Stimulated activated CD4-positive, alpha-beta T cell treated with anti-CD3 and anti-CD28 coated beads, Interleukin-4, amount 100 ng/mL, for 48 hours (primary cell): ENCODE data around the gene FBXL7.
"Not testable (repeated sequence)": the region's sequence is repeated elsewhere in the genome, so short reads cannot be mapped to it uniquely, and the experiment has no call there.

Experiments used
- DNase-seq, 2 donors: peaks; one replicate each; pipeline ENCODE4 v3.0.0-alpha.2; 2020; ENCODE audit warnings: low read depth in 2 of 2

FBXL7 gene

DNA sequence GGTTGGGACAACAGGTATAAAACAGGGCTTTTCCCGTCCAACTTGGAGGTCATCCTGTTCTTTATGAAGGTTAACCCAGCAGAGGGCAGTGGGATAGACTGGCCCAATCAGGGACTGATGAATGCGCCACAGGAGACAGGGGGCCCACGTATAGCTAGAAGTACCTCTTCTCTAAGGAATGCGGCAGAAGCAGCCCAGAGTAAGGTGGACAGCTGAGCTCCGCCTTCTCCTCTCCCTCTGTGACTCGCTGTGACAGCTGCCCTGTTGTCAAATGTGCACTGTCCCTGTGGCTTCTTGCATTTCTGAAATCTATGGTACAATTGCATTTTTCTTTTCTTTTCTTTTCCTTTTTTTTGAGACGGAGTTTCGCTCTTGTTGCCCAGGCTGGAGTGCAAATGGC is 306.6 kb downstream of the FBXL7 start:
- DNase-seq = no peak

DNA sequence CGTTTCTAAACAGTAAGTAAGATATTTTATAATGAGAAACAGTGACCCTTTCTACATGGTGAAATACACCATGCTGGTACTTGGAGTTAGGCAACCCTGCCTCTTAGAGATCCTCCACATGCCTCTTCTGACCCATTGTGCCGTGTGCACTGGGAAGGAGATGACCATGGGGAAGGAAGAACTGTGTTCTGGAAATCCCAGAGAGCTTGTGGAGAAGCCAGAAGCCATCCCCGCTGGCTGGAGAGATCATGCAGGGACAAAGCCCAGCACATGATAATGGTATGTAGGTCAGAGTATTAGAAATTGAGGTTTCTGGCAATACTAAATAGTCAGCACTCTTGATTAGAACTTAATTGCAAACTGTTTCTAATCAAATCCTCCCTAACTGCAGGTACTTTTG is 307.3 kb downstream of the FBXL7 start:
- DNase-seq = no peak

DNA sequence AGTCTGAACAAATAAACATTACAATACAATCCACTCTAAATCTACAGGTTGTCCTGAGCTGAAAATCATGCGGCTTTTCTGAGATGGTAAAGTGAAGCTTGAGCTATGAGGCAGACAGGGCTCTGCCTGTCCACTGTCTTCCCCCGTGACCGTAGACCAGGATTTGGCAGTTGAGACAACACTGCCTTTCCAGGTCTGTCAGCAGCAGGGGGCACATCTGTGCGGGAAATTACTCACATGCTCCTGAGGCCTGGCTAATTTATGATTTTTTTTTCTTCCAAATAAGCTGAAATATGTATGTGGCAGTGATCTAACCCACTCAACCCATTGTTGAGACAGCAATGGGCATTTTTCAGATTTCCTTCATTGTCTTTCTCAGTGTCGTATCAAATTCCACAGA is 307.9 kb downstream of the FBXL7 start:
- DNase-seq = no peak

DNA sequence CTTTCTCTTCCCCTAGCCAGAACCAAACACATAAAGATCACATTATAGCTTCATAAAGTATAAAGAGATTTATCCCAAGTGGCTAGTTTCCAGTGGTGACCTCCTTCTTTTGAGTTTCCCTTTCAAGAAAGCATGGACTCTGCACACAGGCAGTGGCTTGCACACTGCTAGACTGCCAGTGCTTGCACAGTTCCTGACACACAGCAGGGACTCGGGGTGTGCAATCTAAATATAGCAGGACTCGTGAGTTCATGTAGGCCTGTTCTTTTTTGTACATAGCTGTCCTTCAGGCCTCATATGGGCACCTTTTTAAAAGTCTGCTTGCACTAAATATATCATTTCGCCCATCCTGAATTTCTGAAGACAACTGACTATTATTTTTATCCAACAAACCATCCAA is 308.6 kb downstream of the FBXL7 start:
- no peak for DNase-seq

DNA sequence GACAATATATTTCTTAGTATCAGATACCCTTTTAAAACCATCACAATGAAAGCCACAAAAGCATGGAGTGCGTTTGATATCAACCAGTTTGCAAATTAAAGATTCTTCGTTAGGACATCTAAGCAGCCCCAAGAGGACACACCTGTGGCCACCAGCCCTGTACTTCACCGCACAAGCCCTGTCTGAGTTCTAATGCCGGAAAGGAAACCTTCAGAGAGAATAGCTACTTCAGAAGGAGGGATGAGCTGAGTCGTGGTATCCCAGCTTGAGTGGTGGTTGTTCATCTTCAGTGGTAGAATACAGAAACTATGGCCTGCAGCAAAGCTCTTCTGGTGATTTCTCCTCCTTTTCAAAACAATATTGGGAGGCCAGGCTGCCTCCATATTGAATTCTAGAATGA is 319.6 kb downstream of the FBXL7 start:
- DNase-seq = no peak

DNA sequence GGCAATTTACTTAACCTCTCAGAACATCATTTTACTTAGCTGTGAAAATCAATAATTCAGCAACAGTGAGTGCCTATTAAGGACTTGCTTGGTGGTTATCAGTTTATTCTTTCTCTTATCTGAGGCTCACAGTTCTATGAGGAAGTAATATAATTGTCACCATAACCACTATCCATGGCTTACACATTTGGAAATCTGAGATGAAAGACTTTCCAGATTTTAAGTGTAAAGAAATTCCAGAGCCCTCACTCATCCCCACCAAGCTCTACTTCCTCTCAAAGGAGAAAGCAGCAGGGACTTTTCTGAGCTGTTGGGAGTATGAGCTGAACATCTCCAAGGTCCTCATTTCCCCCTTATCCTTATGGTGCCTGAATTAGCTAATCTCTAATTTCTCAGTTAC is 321.5 kb downstream of the FBXL7 start:
- DNase-seq = no peak

DNA sequence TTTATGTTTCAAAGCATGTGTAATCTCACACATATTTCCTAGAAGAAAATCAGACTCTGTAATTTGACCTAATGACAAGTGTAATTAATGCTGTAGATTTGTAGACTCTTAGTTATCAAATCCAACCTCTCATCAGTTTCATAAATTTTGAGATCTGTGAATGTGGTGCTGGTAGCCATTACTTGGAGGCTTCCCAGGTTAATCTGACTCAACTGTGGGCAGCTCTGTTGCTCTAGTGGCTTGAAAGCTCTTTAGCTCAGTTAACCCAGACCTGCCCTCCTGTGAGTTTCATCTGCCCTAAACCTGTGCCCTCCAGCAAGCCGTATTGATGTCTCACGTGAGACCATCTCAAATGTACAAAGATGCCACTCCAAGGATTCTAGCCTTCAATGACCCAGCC is 323.4 kb downstream of the FBXL7 start:
- no peak for DNase-seq

DNA sequence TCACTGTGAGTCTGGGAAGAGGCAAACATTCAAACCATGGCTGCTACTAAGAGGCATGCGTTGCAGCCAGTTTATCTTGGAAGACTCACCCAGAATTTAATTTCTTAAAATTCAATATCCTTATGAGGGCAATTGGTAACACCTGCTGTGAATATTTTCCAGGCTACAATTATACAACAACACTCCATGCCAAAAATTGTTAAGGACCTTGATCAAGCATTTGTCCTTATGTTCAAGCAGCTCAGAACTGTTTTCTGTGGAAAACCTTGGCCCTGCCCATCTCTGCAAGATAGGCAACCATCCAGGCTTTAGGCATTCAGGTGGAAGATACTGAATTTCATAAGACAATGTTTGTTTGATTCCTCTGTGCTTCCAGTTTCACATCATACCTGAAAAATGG is 327.8 kb downstream of the FBXL7 start:
- no peak for DNase-seq

DNA sequence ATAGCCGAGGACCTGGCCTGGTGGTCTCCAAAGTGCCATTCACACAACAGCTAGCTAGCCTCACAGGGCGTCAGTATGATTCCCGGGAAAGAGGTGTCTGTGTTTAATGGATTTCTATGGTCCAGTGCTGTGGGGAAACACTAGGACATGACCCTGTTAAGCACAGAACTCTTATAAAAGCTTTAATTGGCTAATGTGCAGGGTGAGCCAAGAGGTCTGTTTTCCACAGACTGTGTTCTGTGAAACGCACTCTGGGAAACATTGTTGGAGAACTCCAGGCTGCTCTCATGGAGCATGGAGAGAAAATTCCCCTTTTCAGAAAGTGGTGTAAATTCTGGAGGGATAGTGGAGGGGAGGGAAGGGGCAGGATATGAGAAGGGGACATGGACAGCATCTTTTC is 331.4 kb downstream of the FBXL7 start:
- no peak for DNase-seq

DNA sequence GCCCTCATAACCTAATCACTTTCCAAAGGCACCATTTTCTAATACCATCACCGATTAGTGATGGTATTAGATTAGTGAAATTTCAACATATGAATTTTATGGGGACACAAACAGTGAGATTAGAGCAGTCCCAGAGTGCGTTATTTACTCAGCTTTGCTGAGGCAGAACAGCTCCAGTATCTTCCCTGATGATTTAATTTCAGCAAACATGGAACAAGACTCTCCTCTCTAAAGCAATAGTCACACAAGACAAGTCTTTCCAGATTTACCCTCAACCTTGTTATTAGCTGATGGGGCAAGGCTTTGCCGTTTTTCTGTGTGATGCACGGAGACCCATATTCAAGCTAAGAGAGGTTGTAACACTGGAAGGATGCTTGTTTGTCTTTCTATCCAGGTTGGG is 333.4 kb downstream of the FBXL7 start:
- DNase-seq = no peak

DNA sequence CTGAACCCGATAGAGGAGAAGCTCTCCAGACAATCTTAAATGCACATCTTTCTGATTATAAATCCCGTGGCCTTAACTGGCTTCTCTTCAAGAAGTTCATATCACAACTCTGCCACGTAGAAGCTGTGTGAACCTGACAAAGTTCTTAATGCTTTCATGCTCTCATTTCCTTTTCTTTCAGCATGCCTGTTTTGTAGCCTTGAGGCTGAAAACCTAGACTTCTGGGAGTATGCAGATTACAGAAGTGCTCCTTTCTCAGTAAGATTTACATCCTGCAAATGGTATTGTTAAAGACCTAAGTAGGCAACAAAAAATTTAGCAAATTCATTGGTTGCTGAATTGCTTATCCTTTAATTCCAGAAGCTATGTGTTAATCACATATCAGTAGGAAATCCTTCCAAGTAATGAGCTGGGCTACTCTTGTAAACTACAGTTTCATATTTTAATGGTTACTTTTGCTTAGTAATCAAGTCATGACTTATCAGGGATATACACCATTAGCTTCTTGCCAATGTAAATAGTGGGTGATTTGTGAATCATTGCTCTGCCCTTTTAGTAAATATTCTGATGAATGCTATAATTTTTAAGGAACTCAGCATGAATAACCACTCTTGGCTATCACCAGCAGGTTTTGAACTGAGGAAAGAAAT is 334.7 kb downstream of the FBXL7 start:
- DNase-seq = no peak

DNA sequence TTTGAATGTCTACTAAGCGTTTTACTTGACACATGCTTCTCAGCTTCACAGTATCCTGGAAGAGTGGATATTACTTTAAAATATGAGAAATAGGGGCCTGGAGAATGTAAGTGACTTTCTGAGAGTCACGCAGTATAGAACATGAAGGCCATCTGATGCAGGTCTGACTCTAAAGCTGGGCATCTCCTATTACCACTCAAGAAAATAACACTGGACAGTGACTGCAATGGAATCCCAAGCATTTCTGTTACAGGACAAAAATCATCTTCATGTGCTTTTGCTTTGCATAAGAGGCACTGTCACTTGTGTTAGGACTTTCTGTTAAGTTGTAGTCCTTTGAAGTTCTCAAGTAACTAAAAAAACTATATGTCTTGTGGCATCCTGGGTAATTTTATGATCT is 335.5 kb downstream of the FBXL7 start:
- no peak for DNase-seq

DNA sequence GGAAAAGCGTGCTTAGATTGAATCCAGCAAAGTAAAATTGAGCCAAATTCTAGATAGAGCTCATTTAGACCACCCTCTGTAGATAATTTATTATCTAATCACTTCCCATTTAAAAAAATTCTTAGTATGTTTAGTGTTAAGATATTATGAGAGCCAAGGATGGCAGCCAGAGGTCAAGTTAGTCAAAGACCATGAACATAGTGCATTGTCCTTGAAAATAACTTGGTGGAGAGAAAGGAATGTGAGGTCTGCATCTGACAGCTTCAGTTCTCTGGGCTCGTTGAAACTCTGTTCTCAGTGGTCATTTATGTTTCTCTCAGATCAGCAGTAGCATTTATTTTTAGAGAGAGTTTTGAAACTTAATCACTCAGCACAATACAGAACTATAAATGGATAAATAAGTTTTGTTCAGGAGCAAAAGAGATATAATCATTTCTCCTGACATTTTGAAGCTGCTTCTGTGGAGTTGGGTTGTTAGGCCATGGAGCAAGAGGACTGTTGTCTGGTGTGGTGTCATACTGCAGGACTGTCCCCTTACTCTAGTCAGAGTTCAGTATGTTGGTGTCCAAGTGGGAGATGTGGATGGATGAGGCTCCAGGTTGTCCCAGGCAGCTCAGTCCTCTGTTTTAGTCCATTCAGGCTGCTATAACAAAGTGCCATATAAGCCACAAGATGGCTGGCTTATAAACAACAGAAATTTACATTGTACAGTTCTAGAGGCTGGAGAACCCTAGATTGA is 337.7 kb downstream of the FBXL7 start:
- DNase-seq = no peak

DNA sequence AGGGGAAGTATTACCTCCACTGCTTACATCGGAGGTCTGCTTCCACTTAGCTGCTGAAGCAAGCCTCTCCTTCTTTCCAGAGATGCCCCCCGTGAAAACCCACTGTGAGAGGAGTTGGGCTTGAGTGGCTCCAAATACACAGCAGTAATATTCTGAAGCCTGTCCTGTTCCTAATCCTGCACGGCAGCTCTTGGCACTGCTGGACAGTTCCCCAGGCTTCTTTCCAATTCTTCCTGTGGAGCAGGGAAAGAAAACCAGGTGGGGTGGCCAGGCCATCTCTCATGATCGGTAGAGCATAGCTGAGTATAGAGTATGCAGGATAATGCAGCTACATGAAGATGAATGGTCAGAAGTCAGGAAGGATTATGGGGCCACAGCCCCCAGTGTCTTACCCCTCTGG is 344.3 kb downstream of the FBXL7 start:
- DNase-seq = no peak

DNA sequence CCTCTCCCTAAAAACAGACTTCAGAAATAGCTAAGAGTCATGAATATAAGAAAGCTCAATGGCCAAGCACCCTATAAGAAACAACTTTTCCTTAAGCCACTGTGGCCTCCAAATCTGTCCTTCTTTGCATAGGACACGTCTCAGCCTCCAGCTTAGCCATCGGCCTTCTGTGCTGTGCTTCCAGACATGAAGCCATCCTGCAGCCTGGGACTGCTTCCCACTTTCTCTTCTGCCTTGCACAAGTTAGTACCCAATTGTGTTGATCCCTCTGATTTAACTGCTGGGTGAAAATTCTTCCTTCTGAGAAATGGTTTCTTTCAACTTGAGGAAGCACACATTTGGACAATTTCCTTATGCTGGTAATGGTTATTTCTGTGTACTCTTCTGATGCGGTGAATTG is 344.9 kb downstream of the FBXL7 start:
- no peak for DNase-seq

DNA sequence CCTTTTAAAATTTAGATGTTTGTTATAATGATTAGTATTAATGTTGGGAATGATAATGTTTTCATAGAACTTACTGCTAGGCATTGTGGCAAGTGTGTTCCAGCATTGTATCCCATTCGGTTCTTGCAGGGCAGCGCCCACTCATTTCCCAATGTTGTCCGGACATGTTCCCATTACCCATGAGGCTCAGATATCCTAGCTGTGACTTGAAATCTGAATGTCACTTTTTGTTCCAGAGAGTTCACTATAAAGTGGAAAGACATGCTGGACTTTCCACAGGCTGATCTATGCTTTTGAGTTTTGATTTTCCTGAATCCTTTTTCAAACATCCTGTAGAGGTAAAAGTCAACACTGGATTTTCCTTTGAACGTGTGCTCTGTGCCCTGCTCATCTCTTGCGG is 350.6 kb downstream of the FBXL7 start:
- DNase-seq = no peak

DNA sequence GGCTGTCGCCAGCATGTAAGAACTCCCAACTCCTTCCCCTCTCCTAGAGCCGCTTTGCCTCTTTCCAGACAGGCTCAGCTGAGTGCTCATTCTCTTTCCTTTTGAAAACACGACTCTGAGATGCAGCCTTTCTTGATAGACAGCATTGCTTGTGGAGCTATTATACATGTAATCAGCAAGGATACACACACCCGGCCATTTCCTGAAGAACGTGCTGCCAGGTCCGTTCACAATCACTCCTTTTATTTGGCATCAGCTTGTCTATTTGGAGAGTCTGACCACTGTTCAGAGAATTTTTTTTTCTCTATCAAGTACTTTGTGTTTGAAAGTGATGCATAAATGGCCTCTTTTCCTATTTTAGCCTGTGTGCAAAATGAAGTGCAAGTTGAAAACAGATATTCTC is 351.0 kb downstream of the FBXL7 start:
- no peak for DNase-seq

DNA sequence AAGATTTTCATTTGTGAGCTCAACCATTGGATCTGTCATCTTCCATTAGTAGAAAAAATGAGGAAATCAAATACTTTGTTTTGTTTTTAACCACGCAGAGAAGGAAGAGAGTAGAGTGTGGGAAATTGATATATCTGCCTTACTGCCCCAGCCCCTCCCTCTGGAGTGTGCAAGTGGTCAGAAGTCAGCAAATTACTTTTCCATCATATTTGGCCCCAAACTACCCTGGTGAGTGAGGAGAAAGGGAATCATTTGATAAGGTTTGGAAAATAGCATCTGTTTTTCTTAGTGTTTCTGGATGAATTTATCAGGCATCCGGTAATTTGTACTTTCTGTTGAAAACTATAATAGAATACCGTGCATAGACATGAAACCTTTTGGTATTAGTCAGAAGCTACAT is 352.2 kb downstream of the FBXL7 start:
- no peak for DNase-seq

DNA sequence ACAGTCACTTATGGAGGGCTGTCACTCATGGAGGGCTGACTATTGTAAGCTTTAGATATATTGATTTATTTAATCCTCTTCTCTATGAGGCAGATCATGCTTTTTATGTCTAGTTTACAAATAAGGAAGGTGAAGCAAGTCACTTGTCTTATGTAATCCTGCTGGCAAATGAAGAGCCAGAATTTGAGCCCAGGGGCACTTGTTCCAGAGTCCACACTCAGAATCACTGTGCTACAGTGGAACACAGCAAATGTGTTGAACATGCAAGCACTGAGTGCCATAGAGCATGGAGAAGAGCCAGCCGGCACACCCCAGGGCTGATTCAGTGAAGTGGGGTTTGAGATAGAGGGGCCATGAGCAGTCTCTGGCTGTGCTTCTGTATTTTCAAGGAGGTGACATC is 353.0 kb downstream of the FBXL7 start:
- DNase-seq = no peak

DNA sequence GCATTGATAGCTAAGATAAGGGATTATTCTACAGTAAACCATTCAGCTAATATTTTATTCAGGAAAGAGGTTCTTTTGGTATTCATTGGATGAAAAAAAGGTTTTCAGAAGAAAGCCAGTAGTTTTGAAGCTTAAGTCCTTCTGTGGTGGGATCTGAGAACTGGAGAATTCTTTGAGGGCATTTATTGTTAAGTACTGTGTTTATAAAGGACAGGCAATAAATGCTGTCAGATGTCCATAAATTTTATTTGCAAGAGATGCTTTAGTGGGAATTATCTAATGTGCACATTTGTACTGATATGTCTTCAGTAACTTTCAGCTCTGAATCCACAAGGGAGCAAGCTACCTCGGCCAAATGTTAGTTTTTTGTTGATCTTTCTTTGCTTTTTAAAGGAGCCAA is 358.3 kb downstream of the FBXL7 start:
- DNase-seq = no peak

DNA sequence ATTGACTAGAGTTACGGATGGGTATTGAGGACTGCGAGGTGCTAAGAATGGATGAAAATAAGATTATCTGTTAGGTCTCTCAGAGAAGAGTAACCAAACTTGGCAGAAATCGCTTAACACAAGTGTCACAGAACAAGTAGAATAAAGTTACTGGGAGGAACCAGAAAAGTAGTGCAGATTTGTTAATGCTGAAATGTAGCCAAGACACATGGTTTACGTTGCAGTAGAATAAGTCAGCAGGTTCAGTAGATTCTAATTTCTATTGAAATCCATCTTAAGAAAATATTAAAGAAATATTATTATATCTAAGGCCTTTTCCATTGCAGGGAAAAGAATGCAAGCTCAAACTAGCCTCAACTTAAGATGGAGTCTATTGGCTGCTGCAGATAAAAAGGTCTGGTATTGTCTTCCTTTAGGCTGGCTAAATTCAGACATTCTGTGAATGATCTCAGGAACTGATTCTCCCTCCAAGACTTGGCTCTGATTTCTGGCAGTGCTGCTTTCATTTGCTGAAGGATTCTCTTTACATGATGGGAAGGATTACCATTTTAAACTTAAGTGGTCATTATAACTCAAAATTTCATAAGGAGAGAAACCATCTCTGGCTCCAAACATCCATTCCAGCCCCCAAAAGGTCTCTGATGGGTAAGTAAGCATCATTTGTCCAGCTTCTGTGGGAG is 364.7 kb downstream of the FBXL7 start:
- DNase-seq = no peak

DNA sequence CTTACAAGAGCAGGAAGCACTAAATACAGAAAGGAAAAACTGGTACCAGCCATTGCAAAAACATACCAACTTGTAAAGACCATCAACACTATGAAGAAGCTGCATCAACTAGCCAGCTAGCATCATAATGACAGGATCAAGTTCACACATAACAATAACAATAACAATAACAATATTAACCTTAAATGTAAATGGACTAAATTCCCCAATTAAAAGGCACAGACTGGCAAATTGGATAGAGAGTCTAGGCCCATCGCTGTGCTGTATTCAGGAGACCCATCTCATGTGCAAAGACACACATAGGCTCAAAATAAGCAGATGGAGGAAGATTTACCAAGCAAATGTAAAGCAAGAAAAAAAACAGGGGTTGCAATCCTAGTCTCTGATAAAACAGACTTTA is 372.3 kb downstream of the FBXL7 start:
- DNase-seq = not testable (repeated sequence)

DNA sequence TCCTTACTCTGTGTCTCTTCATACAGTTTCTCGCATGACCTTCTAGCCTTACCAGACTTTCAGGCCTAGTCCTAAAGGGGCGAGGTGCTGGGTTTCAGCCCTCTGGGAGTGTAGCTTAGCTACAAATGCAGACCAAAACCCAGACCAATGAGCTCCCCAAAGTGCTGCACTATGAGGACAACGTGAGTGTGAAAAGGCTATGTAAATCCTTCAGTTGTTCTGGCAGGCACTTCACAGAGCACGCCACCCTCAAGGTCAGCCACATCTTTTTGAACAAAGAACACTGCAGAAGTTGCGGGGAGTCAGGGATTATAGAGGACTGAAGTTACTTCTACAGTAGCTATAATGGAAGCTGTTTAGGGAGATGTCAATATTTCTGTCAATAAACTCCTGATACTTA is 377.9 kb downstream of the FBXL7 start:
- no peak for DNase-seq
